Astrocyte of the spinal cord (primary cell): Measurements from ENCODE around the gene MAP3K4.

Experiments used
- DNase-seq: peaks from one replicate; pipeline ENCODE4 v3.0.0; 2011; ENCODE audit warnings: low read depth, low spot score
- H3K4me3 ChIP-seq: 2 replicates; pipeline ENCODE4 v1.5.1; 2011; ENCODE audit warnings: low read depth, mild to moderate bottlenecking, low read length, moderate library complexity
- CTCF ChIP-seq: IDR thresholded peaks from 2 replicates; pipeline ENCODE4 v1.5.1; 2012; ENCODE audit warnings: low read depth, mild to moderate bottlenecking, low read length, inconsistent platforms
- in situ Hi-C: cut with HindIII; loops from 2 replicates; pipeline ENCODE4 v1.10.0; 2017; ENCODE audit warnings: low sequenced_read_pairs

MAP3K4 gene

GRCh38 chr6:161130967-161131766 lies 139.6 kb downstream of the MAP3K4 start:
- H3K4me3 ChIP-seq, result no peak overlapping the region
- DNase-seq, result no peak
- in situ Hi-C loops, result no loop called here
- no peak for TF ChIP-seq CTCF

GRCh38 chr6:161132384-161132783 lies 140.8 kb downstream of the MAP3K4 start:
- TF ChIP-seq CTCF, result no peak
- in situ Hi-C loops, result no loop called here
- H3K4me3 ChIP-seq, result no peak overlapping the region
- no peak for DNase-seq

- in situ Hi-C loops, result no loop called here
- H3K4me3 ChIP-seq, result no peak overlapping the region
- no peak for TF ChIP-seq CTCF
- peak; percentile 32 for DNase-seq
These were observed 142.4 kb downstream of the MAP3K4 start for GRCh38 chr6:161133963-161134362.

GRCh38 chr6:161134550-161135298 lies 143.2 kb downstream of the MAP3K4 start:
- in situ Hi-C loops, result no loop called here
- no peak for TF ChIP-seq CTCF
- DNase-seq, result no peak
- H3K4me3 ChIP-seq, result no peak overlapping the region

- no peak overlapping the region for H3K4me3 ChIP-seq
- no peak for TF ChIP-seq CTCF
- no peak for DNase-seq
- in situ Hi-C loops, result no loop called here
These were observed 144.4 kb downstream of the MAP3K4 start for GRCh38 chr6:161135695-161136591.

- H3K4me3 ChIP-seq, result no peak overlapping the region
- in situ Hi-C loops, result no loop called here
- DNase-seq, result no peak
- no peak for TF ChIP-seq CTCF
These were observed 145.1 kb downstream of the MAP3K4 start for GRCh38 chr6:161136655-161137054.
